Transverse colon (tissue), 4 donors: ENCODE measurements around the gene CCNF. TPM values are rescaled to one million over a fixed set of nuclear protein-coding genes. Genes with fewer than 3 reads are reported as not detected.
A peak's percentile ranks its signal among the peaks of the same experiment; 100 is the strongest.

Experiments used
- DNase-seq: peaks from one replicate; pipeline ENCODE4 v3.0.0-alpha.2; 2019
- H3K27ac ChIP-seq, 4 donors: fragments of 200-600 bp; sonication (generic); 2 replicates each; pipeline ENCODE4 v1.5.1; 2016 to 2018; ENCODE audit warnings: inconsistent platforms in 4 of 4
- H3K27me3 ChIP-seq: fragments of 200-600 bp; sonication (generic); 2 replicates; pipeline ENCODE4 v1.5.1; 2017; ENCODE audit warnings: inconsistent platforms
- H3K36me3 ChIP-seq, 4 donors: fragments of 200-600 bp; sonication (generic); 2 replicates each; pipeline ENCODE4 v1.5.1; 2017 to 2019; ENCODE audit warnings: inconsistent platforms in 4 of 4
- H3K4me1 ChIP-seq, 4 donors: fragments of 200-600 bp; sonication (generic); 2 replicates each; pipeline ENCODE4 v1.5.1; 2017 to 2020; ENCODE audit warnings: inconsistent platforms in 4 of 4
- H3K4me3 ChIP-seq, 4 donors: fragments of 200-600 bp; sonication (generic); 1 replicate in 1 of 4; 2 replicates in 3 of 4; pipeline versions ENCODE4 v1.5.1 to v1.6.1; 2017 to 2019; ENCODE audit warnings: inconsistent platforms in 4 of 4
- H3K9me3 ChIP-seq, 2 donors: fragments of 200-600 bp; sonication (generic); 2 replicates each; pipeline ENCODE4 v1.5.1; 2017 to 2019; ENCODE audit warnings: inconsistent platforms in 2 of 2
- EP300 ChIP-seq: sonication (generic); formaldehyde crosslinking; IDR thresholded peaks from one replicate; pipeline ENCODE4 v1.6.1; 2017; ENCODE audit warnings: antibody characterized with exemption, low read depth
- POLR2A ChIP-seq: fragments of 450-650 bp; IDR thresholded peaks from one replicate; pipeline ENCODE4 v1.6.1; 2016; ENCODE audit warnings: antibody characterized with exemption, mild to moderate bottlenecking, moderate library complexity
- POLR2AphosphoS5 ChIP-seq, 3 donors: sonication (generic); formaldehyde crosslinking; IDR thresholded peaks; one replicate each; pipeline ENCODE4 v1.6.1; 2016; ENCODE audit warnings: antibody characterized with exemption in 3 of 3
- WGBS, 2 donors: methylation state at CpG; one replicate each; pipeline ENCODE4 v1.1.5; 2018; ENCODE audit warnings: low coverage in 1 of 2; 5-methylcytosine and 5-hydroxymethylcytosine counted together
- in situ Hi-C, 4 donors: fragments of 200-750 bp; cut with MboI; loops; one replicate each; pipeline versions ENCODE4 v1.15.0 to v1.15.1; 2017; ENCODE audit warnings: low sequenced_read_pairs in 3 of 4, low pct_ligation_motif_present in 1 of 4, low pct_unique_long_range_greater_than_20kb in 1 of 4
- intact Hi-C: fragments of 100-400 bp; cut with DNase I; formaldehyde crosslinking; loops from one replicate; pipeline ENCODE4 v1.15.1; 2023; ENCODE audit warnings: low total_unique reads
- total RNA-seq, 4 donors: library from RNA; depleted of rRNA; stranded (reverse); fragments of >200 nt; gene quantifications; one replicate each; pipeline ENCODE4 v1.1.0, GENCODE V29; 2016
- TF ChIP-seq, protein P1 (sequence below), 5 experiments: fragments of 200-600 bp in 3 of 5; fragments of 450-650 bp in 2 of 5; sonication (generic) in 3 of 5; IDR thresholded peaks; 1 replicate in 2 of 5; 2 replicates in 3 of 5; pipeline ENCODE4 v1.5.1; 2016 to 2017; ENCODE audit warnings: antibody characterized with exemption in 5 of 5, inconsistent platforms in 3 of 5, mild to moderate bottlenecking in 2 of 5, moderate library complexity in 1 of 5

CCNF gene
- total RNA-seq, 4 donors from 2014 or later = 0.75 to 24.9 (median 2.3) TPM

DNA sequence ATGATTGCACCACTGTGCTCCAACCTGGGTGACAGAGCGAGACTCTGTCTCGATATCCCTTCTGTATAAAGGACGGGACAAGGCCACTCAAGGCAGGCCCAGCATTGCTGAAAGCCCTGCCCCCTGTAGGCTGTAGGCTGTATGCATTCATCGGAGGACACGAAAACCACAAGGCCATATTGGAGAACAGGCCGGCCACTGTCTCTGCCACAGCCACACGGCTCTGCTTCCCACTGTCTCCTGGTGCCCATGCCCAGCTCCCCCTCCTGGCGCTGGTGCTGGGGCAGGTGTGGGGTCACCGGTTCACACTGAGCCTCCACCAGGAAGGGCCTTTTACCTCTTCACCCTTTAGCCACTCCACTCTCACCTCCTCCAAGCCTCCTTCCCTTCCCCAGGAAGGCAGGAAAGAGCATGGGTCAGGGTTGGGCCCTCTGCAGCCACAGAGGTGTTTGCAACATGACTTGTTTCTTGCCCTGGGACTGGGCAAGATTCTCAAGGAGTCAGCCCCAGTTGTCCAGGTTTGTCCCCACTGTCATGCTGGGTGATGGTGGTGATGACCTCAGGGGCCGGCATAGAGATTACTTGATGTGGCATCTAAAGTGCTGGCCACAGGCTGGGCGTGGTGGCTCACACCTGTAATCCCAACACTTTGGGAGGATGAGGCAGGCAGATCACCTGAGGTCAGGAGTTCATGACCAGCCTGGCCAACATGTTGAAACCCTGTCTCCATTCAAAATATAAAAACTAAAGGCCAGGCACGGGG lies 36.6 kb downstream of the CCNF start:
- TF ChIP-seq POLR2AphosphoS5 (IDR thresholded peaks at IDR 0.05) (no peak), POLR2A (no peak), EP300 (no peak)
- TF ChIP-seq, protein P1, sequence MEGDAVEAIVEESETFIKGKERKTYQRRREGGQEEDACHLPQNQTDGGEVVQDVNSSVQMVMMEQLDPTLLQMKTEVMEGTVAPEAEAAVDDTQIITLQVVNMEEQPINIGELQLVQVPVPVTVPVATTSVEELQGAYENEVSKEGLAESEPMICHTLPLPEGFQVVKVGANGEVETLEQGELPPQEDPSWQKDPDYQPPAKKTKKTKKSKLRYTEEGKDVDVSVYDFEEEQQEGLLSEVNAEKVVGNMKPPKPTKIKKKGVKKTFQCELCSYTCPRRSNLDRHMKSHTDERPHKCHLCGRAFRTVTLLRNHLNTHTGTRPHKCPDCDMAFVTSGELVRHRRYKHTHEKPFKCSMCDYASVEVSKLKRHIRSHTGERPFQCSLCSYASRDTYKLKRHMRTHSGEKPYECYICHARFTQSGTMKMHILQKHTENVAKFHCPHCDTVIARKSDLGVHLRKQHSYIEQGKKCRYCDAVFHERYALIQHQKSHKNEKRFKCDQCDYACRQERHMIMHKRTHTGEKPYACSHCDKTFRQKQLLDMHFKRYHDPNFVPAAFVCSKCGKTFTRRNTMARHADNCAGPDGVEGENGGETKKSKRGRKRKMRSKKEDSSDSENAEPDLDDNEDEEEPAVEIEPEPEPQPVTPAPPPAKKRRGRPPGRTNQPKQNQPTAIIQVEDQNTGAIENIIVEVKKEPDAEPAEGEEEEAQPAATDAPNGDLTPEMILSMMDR (IDR thresholded peaks at IDR 0.05) = no peak
- 82 to 91% methylated on average over 6 to 11 of the region's 12 CpGs for WGBS, 2 donors
- H3K4me3 ChIP-seq = no peak overlapping the region

DNA sequence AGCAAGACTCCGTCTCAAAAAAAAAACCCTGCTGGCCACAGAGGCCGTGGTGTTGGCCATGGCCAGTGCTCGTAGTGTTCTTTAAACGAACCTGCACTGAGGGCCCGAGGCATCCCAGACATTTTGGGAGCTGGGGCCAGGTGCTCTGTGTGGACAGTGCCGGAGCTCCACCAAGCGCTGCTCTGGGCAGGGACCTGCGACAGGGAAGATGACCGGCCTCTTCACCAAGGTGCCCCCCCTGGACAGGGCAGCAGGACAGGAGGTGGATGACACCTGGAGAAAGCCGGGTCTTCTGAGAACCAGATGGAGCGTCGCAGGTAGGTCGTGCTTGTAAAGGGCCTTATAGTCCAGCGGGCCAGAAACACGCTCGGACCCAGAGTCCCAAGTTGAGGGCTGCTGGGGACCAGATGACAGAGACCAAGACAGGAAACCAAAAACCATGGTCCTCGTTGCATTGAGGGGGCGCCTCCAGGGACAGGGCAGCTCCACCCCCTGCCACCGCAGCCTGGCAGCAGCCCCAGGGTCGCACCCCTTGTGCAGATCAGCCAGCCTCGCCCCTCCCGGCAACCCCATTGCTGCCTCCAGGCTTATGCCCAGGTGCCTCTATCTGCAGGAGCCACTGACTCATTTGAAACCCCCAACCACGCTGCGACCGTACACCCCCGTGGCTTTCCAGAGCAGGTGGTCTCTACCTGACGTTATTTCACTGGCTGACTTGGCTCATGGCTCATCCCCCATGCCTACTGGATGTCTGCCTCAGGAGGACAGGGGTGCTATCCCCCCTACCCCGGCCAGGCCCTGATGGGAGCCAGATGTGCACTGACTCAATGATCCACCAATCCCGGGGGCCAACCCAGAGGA lies 37.6 kb downstream of the CCNF start:
- DNase-seq = no peak
- intact Hi-C loops = no loop called here
- in situ Hi-C loops = no loop called here

More for the DNA sequence above, 36.6 kb downstream of the CCNF start:
- H3K36me3 ChIP-seq = no peaks in the 10 kb centered on the region
- no peak overlapping the region for H3K27ac ChIP-seq
- intact Hi-C loops = loop anchor here (1.0 kb wide), 1 partner anchor 19 kb away; no protein-coding TSS in a partner anchor
- in situ Hi-C loops = no loop called here
- DNase-seq = no peak
- peaks cover 4 to 28% (median 19%) of the 10 kb centered on the region in 4 donors for H3K4me1 ChIP-seq
- peaks cover 38% of the 10 kb centered on the region for H3K27me3 ChIP-seq
- no peaks in the 10 kb centered on the region for H3K9me3 ChIP-seq

DNA sequence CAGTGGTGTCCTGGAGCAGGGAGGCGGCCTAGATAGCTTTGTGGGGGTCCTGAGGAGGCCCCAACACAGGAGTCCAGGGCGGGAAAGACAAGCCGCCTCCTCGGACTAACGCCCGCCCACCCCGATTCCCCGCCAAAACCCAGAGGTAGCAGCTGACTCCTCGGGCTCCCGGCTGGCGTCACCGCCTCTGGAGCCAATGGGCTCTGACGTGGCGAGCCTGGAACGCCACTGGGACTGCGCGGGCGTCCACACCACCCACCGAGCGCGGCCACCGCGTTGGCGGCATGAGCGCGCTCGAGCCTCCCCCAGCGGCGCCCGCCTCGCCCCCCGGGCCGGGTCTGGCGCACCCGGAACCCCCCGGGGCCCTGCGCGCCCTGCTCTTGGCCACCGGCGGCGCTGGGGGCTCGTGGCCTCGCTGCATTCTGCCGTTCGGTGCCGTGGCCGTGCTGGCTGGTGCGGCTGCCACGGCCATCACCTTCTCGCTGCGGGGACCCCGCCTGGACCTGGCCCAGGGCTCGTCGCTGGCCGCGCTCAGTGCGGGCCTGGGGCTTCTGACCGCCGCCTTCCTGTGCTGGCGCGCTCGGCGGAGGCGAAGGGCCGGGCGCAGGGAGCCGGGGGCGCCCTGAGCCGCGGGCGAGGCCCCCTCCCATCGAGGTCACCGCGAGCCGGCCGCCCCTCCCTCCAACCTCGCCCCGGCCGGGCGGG lies 38.4 kb downstream of the CCNF start:
- intact Hi-C loops = no loop called here
- peak overlapping the region; percentile 14 to 56 (median 45) for H3K27ac ChIP-seq
- H3K4me1 ChIP-seq = peaks cover 6 to 38% (median 29%) of the 10 kb centered on the region in 4 donors
- peak overlapping the region; percentile 31 to 57 (median 50) for H3K4me3 ChIP-seq
- no peaks in the 10 kb centered on the region for H3K9me3 ChIP-seq
- peaks cover 56% of the 10 kb centered on the region for H3K27me3 ChIP-seq
- WGBS, 2 donors = 2% methylated on average over 66 of the region's 80 CpGs; no CpG with 5 or more reads in 1 of the 2 donors
- TF ChIP-seq, protein P1 (IDR thresholded peaks at IDR 0.05) = peak in 1 of 5 experiments; percentile 5
- no peak for TF ChIP-seq POLR2A
- peak in 2 of 3 donors; percentile 11 to 35 for TF ChIP-seq POLR2AphosphoS5 (IDR thresholded peaks at IDR 0.05)
- TF ChIP-seq EP300 = no peak
- DNase-seq = peak; percentile 66
- in situ Hi-C loops = no loop called here
- no peaks in the 10 kb centered on the region for H3K36me3 ChIP-seq

More for the DNA sequence above, 37.6 kb downstream of the CCNF start:
- Histone ChIP-seq H3K36me3 (no peaks in the 10 kb centered on the region), H3K9me3 (no peaks in the 10 kb centered on the region), H3K4me3 (peak overlapping the region in 2 of 4 donors; percentile 52 to 57), H3K4me1 (peaks cover 6 to 36% (median 29%) of the 10 kb centered on the region in 4 donors), H3K27me3 (peaks cover 48% of the 10 kb centered on the region), H3K27ac (no peak overlapping the region)
- WGBS, 2 donors = 58 to 78% methylated on average over 4 to 29 of the region's 29 CpGs
- no peak for TF ChIP-seq POLR2A

DNA sequence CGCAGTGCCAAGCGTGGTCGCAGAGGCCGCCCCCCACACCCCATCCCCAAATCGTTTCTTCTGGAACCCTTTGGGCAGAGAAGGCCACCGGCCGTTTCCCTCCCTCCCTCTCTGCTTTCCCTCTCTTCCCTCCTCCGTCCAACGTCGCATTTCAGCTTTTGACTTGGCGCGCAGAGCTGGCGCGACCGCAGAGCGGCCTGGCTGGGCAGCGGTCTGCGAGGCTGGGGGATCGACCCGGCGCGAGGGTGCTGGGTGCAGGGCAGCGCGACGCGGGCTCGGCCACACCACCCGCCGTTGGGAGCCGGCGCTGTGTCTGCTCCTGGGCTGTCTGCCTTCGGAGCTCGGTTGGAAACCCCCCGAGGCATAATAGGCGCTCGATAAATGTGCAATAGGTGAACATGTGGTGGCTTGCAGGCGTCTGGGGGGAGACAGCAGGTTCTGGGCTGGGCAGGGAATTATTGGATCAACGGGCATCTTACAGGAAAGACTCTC lies 39.0 kb downstream of the CCNF start:
- peak overlapping the region; percentile 14 to 56 (median 45) for H3K27ac ChIP-seq
- peaks cover 62% of the 10 kb centered on the region for H3K27me3 ChIP-seq
- H3K36me3 ChIP-seq = no peaks in the 10 kb centered on the region
- no peaks in the 10 kb centered on the region for H3K9me3 ChIP-seq
- TF ChIP-seq EP300 (no peak), POLR2A (no peak), POLR2AphosphoS5 (IDR thresholded peaks at IDR 0.05) (no peak)
- TF ChIP-seq, protein P1 (IDR thresholded peaks at IDR 0.05) = no peak
- H3K4me1 ChIP-seq = peaks cover 6 to 40% (median 32%) of the 10 kb centered on the region in 4 donors
- WGBS, 2 donors = 0% methylated on average over 24 of the region's 38 CpGs; no CpG with 5 or more reads in 1 of the 2 donors
- in situ Hi-C loops (no loop called here), intact Hi-C loops (no loop called here)
- H3K4me3 ChIP-seq = peak overlapping the region; percentile 31 to 57 (median 50)
- DNase-seq = no peak
